GM23338 (cell line): ENCODE measurements around the gene RAD51B. TPM values are rescaled to one million over a fixed set of nuclear protein-coding genes. Genes with fewer than 3 reads are reported as not detected.

Source experiments
- ATAC-seq: fragments of 200-7000 bp; cut with Tn5 transposase; 3 replicates; pipeline ENCODE4 v1.9.1; 2020
- DNase-seq: peaks from one replicate; pipeline ENCODE4 v3.0.0-alpha.2; 2015; ENCODE audit warnings: low spot score
- H2AFZ ChIP-seq: fragments of 200-600 bp; sonication (generic); 2 replicates; pipeline ENCODE4 v1.8.0; 2016; ENCODE audit warnings: antibody characterized with exemption, mild to moderate bottlenecking, moderate library complexity
- H3F3A ChIP-seq: fragments of 200-600 bp; sonication (generic); replicated peaks from 2 replicates; pipeline ENCODE4 v1.8.0; 2017; ENCODE audit warnings: antibody characterized with exemption, mixed run types, low read depth
- H3K27ac ChIP-seq: fragments of 200-600 bp; sonication (generic); 2 replicates; pipeline ENCODE4 v1.6.1; 2016; ENCODE audit warnings: low read depth
- H3K27me3 ChIP-seq: fragments of 200-600 bp; sonication (generic); 2 replicates; pipeline ENCODE4 v1.8.0; 2016; ENCODE audit warnings: mild to moderate bottlenecking, mixed run types, moderate library complexity; ENCODE audit not compliant: insufficient read depth
- H3K36me3 ChIP-seq: fragments of 200-600 bp; sonication (generic); 2 replicates; pipeline ENCODE4 v1.8.0; 2016; ENCODE audit warnings: mild to moderate bottlenecking; ENCODE audit not compliant: insufficient read depth
- H3K4me1 ChIP-seq: fragments of 200-600 bp; sonication (generic); 2 replicates; pipeline ENCODE4 v1.8.0; 2016; ENCODE audit warnings: mild to moderate bottlenecking, moderate library complexity; ENCODE audit not compliant: insufficient read depth
- H3K4me2 ChIP-seq: fragments of 200-600 bp; sonication (generic); 2 replicates; pipeline ENCODE4 v1.7.1; 2017; ENCODE audit warnings: mixed run types
- H3K4me3 ChIP-seq: fragments of 200-600 bp; sonication (generic); 2 replicates; pipeline ENCODE4 v1.6.1; 2016; ENCODE audit warnings: mixed run types
- H3K79me2 ChIP-seq: fragments of 200-600 bp; sonication (generic); replicated peaks from 2 replicates; pipeline ENCODE4 v1.8.0; 2017; ENCODE audit warnings: mild to moderate bottlenecking; ENCODE audit not compliant: insufficient read depth
- H3K9me2 ChIP-seq: fragments of 200-600 bp; sonication (generic); 2 replicates; pipeline ENCODE4 v1.8.0; 2017; ENCODE audit not compliant: insufficient read depth
- H4K20me1 ChIP-seq: fragments of 200-600 bp; sonication (generic); replicated peaks from 2 replicates; pipeline ENCODE4 v1.8.0; 2017; ENCODE audit warnings: mild to moderate bottlenecking; ENCODE audit not compliant: insufficient read depth
- H3K27ac Mint-ChIP-seq: 2 replicates; pipeline ENCODE4 v1.8.0; 2020; ENCODE audit warnings: inconsistent platforms, mild to moderate bottlenecking, moderate library complexity, mixed read lengths
- H3K27me3 Mint-ChIP-seq: 3 replicates; pipeline ENCODE4 v1.8.0; 2022; ENCODE audit warnings: low read depth, mild to moderate bottlenecking, moderate library complexity, mixed read lengths, inconsistent platforms; ENCODE audit not compliant: insufficient read depth, poor library complexity
- H3K36me3 Mint-ChIP-seq: 3 replicates; pipeline ENCODE4 v1.8.0; 2021; ENCODE audit warnings: low read depth, mild to moderate bottlenecking, inconsistent platforms, moderate library complexity, mixed read lengths
- H3K4me1 Mint-ChIP-seq: 3 replicates; pipeline ENCODE4 v1.8.0; 2020; ENCODE audit warnings: mild to moderate bottlenecking, inconsistent platforms, mixed read lengths
- H3K4me3 Mint-ChIP-seq: 3 replicates; pipeline ENCODE4 v1.8.0; 2021; ENCODE audit warnings: moderate library complexity, mild to moderate bottlenecking, inconsistent platforms, mixed read lengths
- H3K9me3 Mint-ChIP-seq: 3 replicates; pipeline ENCODE4 v1.8.0; 2020; ENCODE audit warnings: moderate library complexity, mild to moderate bottlenecking, inconsistent platforms, mixed read lengths
- EZH2 ChIP-seq: fragments of 200-600 bp; sonication (generic); IDR thresholded peaks from one replicate; pipeline ENCODE4 v1.8.0; 2017; ENCODE audit warnings: antibody characterized with exemption, mild to moderate bottlenecking, low read depth; ENCODE audit not compliant: unreplicated experiment
- EZH2phosphoT487 ChIP-seq: fragments of 200-600 bp; sonication (generic); IDR thresholded peaks from one replicate; pipeline ENCODE4 v1.8.1; 2018; ENCODE audit warnings: antibody characterized with exemption; ENCODE audit not compliant: unreplicated experiment
- JUNB ChIP-seq: IDR thresholded peaks from one replicate; pipeline ENCODE4 v1.6.1; 2016; ENCODE audit warnings: antibody characterized with exemption; ENCODE audit not compliant: unreplicated experiment
- NANOG ChIP-seq: IDR thresholded peaks from 2 replicates; pipeline ENCODE4 v1.6.1; 2016; ENCODE audit warnings: antibody characterized with exemption, borderline replicate concordance
- STAT1 ChIP-seq: IDR thresholded peaks from one replicate; pipeline ENCODE4 v1.6.1; 2016; ENCODE audit warnings: antibody characterized with exemption; ENCODE audit not compliant: unreplicated experiment
- ZNF331 ChIP-seq: fragments of 250-450 bp; sonication (Bioruptor Pico); IDR thresholded peaks from 2 replicates; pipeline ENCODE4 v1.5.0; 2020; ENCODE audit warnings: low read depth, mild to moderate bottlenecking, moderate library complexity
- polyA plus RNA-seq: library from polyadenylated mRNA; unstranded; fragments of >200 nt; fragmentation: Nextera tagmentation; extraction: Ambion mirVana; gene quantifications from 2 replicates; pipeline ENCODE4 v1.2.1, GENCODE V29; 2016
- total RNA-seq: library from RNA; depleted of rRNA; stranded (reverse); fragments of >200 nt; shearing (Covaris generic); gene quantifications from 2 replicates; pipeline ENCODE4 v1.2.3, GENCODE V29; 2014
- TF ChIP-seq, protein P1 (sequence below), 2 experiments: fragments of 200-600 bp in 1 of 2; sonication (generic) in 1 of 2; conservative IDR thresholded peaks; 2 replicates each; pipeline versions ENCODE4 v1.5.1 to v1.6.1; 2016 to 2017; ENCODE audit warnings: antibody characterized with exemption in 2 of 2, low read depth in 2 of 2, mild to moderate bottlenecking in 2 of 2, moderate library complexity in 1 of 2
- TF ChIP-seq, protein P2 (sequence below): fragments of 250-450 bp; sonication (Bioruptor Pico); IDR thresholded peaks from 2 replicates; pipeline ENCODE4 v1.5.0; 2020; ENCODE audit warnings: mild to moderate bottlenecking, moderate library complexity

The RAD51B gene
- total and polyA plus RNA-seq, 2 experiments from 2014 or later = 15.7 to 29.1 TPM

DNA sequence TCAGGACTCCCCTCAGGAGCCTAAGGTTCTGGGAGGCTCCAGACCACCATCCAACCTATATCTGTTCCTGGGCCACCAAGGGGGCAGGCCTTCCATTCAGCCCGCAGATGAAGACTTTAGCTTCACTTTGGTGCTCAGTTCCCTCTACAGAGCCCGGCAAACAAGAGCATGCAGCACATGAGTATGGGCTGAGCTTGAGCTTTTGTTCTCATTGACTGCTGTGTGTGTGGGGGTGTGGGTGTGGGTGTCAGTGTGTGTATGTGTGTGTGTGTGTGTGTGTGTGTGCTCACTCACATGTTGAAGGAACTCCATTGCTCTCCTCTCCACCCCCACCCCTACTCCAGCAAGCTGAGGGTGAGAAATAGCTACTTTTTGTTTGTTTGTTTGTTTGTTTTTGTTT is 754.1 kb downstream of the RAD51B start (continued):
- TF ChIP-seq, protein P1, sequence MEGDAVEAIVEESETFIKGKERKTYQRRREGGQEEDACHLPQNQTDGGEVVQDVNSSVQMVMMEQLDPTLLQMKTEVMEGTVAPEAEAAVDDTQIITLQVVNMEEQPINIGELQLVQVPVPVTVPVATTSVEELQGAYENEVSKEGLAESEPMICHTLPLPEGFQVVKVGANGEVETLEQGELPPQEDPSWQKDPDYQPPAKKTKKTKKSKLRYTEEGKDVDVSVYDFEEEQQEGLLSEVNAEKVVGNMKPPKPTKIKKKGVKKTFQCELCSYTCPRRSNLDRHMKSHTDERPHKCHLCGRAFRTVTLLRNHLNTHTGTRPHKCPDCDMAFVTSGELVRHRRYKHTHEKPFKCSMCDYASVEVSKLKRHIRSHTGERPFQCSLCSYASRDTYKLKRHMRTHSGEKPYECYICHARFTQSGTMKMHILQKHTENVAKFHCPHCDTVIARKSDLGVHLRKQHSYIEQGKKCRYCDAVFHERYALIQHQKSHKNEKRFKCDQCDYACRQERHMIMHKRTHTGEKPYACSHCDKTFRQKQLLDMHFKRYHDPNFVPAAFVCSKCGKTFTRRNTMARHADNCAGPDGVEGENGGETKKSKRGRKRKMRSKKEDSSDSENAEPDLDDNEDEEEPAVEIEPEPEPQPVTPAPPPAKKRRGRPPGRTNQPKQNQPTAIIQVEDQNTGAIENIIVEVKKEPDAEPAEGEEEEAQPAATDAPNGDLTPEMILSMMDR (conservative IDR thresholded peaks at IDR 0.05; ENCODE audit: low read depth in 2 of 2) = no peak
- TF ChIP-seq STAT1 (no peak), EZH2phosphoT487 (no peak), EZH2 (no peak), NANOG (no peak)
- TF ChIP-seq, protein P2, sequence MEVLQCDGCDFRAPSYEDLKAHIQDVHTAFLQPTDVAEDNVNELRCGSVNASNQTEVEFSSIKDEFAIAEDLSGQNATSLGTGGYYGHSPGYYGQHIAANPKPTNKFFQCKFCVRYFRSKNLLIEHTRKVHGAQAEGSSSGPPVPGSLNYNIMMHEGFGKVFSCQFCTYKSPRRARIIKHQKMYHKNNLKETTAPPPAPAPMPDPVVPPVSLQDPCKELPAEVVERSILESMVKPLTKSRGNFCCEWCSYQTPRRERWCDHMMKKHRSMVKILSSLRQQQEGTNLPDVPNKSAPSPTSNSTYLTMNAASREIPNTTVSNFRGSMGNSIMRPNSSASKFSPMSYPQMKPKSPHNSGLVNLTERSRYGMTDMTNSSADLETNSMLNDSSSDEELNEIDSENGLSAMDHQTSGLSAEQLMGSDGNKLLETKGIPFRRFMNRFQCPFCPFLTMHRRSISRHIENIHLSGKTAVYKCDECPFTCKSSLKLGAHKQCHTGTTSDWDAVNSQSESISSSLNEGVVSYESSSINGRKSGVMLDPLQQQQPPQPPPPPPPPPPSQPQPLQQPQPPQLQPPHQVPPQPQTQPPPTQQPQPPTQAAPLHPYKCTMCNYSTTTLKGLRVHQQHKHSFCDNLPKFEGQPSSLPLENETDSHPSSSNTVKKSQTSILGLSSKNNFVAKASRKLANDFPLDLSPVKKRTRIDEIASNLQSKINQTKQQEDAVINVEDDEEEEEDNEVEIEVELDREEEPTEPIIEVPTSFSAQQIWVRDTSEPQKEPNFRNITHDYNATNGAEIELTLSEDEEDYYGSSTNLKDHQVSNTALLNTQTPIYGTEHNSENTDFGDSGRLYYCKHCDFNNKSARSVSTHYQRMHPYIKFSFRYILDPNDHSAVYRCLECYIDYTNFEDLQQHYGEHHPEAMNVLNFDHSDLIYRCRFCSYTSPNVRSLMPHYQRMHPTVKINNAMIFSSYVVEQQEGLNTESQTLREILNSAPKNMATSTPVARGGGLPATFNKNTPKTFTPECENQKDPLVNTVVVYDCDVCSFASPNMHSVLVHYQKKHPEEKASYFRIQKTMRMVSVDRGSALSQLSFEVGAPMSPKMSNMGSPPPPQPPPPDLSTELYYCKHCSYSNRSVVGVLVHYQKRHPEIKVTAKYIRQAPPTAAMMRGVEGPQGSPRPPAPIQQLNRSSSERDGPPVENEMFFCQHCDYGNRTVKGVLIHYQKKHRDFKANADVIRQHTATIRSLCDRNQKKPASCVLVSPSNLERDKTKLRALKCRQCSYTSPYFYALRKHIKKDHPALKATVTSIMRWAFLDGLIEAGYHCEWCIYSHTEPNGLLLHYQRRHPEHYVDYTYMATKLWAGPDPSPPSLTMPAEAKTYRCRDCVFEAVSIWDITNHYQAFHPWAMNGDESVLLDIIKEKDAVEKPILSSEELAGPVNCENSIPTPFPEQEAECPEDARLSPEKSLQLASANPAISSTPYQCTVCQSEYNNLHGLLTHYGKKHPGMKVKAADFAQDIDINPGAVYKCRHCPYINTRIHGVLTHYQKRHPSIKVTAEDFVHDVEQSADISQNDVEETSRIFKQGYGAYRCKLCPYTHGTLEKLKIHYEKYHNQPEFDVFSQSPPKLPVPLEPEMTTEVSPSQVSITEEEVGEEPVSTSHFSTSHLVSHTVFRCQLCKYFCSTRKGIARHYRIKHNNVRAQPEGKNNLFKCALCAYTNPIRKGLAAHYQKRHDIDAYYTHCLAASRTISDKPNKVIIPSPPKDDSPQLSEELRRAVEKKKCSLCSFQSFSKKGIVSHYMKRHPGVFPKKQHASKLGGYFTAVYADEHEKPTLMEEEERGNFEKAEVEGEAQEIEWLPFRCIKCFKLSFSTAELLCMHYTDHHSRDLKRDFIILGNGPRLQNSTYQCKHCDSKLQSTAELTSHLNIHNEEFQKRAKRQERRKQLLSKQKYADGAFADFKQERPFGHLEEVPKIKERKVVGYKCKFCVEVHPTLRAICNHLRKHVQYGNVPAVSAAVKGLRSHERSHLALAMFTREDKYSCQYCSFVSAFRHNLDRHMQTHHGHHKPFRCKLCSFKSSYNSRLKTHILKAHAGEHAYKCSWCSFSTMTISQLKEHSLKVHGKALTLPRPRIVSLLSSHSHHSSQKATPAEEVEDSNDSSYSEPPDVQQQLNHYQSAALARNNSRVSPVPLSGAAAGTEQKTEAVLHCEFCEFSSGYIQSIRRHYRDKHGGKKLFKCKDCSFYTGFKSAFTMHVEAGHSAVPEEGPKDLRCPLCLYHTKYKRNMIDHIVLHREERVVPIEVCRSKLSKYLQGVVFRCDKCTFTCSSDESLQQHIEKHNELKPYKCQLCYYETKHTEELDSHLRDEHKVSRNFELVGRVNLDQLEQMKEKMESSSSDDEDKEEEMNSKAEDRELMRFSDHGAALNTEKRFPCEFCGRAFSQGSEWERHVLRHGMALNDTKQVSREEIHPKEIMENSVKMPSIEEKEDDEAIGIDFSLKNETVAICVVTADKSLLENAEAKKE = no peak

DNA sequence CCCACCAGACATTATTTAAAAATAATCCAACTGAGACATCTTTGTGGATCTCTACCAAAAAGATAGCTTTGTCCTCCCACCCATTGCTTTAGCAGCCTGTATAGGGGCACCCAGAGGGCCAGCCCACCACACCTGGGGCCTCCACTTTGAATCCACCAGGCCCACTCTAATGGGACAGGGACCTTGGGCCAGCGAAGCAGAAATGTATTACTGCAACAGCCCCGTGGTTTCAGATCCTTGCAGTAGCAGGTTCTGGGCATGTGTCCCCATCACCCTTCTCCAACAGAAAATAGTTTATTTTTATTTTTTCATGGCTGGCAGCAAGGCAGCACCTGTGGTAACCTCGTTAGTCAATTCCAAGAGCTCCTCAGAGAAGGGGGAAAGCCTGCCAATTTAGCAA is 754.9 kb downstream of the RAD51B start:
- no peak overlapping the region for H3K4me3 Mint-ChIP-seq
- H3K27ac Mint-ChIP-seq = no peak overlapping the region
- H3F3A ChIP-seq = no peaks in the 10 kb centered on the region
- no peak for TF ChIP-seq NANOG
- TF ChIP-seq EZH2phosphoT487 = no peak
- TF ChIP-seq ZNF331 (CRISPR knock-in tag) = no peak
- no peak for TF ChIP-seq JUNB
- TF ChIP-seq, protein P1 (conservative IDR thresholded peaks at IDR 0.05; ENCODE audit: low read depth in 2 of 2) = no peak
- no peaks in the 10 kb centered on the region for H3K4me1 ChIP-seq
- H3K27me3 Mint-ChIP-seq = peaks cover 8% of the 10 kb centered on the region
- peaks cover 8% of the 10 kb centered on the region; the same call in 1 of the 2 replicates for H3K9me2 ChIP-seq
- no peaks in the 10 kb centered on the region for H4K20me1 ChIP-seq
- no peaks in the 10 kb centered on the region for H3K27me3 ChIP-seq
- no peak for DNase-seq
- H2AFZ ChIP-seq = no peak overlapping the region
- no peak overlapping the region for H3K27ac ChIP-seq
- no peak for ATAC-seq
- H3K36me3 ChIP-seq = no peaks in the 10 kb centered on the region
- no peak overlapping the region for H3K4me2 ChIP-seq
- no peaks in the 10 kb centered on the region for H3K79me2 ChIP-seq
- peaks cover 7% of the 10 kb centered on the region; the same call in 1 of the 3 replicates for H3K36me3 Mint-ChIP-seq
- no peak overlapping the region for H3K4me3 ChIP-seq
- H3K4me1 Mint-ChIP-seq = peaks cover 5% of the 10 kb centered on the region; the same call in 1 of the 3 replicates
- peaks cover 12% of the 10 kb centered on the region for H3K9me3 Mint-ChIP-seq
